NCI-H510A (cell line): Measurements from ENCODE around the gene CAPN13.

Source experiments
- DNase-seq: peaks from one replicate; lab custom pipeline; 2025; lab: John Stamatoyannopoulos, UW

CAPN13 gene

GRCh38 chr2:30786923-30787685 lies 20.1 kb downstream of the CAPN13 start:
- DNase-seq, result no peak

- no peak for DNase-seq
These were observed 22.6 kb downstream of the CAPN13 start for GRCh38 chr2:30784682-30785081.

- no peak for DNase-seq
These were observed 25.2 kb downstream of the CAPN13 start for GRCh38 chr2:30781961-30782533.

GRCh38 chr2:30781451-30781850 lies 25.8 kb downstream of the CAPN13 start:
- no peak for DNase-seq

GRCh38 chr2:30780776-30781330 lies 26.4 kb downstream of the CAPN13 start:
- DNase-seq, result no peak

- no peak for DNase-seq
These were observed 28.6 kb downstream of the CAPN13 start for GRCh38 chr2:30778611-30779010.

GRCh38 chr2:30777661-30778505 lies 29.4 kb downstream of the CAPN13 start:
- no peak for DNase-seq

GRCh38 chr2:30776831-30777635 lies 30.2 kb downstream of the CAPN13 start:
- no peak for DNase-seq

- DNase-seq, result no peak
These were observed 31.4 kb downstream of the CAPN13 start for GRCh38 chr2:30775833-30776232.

GRCh38 chr2:30772021-30772705 lies 35.1 kb downstream of the CAPN13 start:
- DNase-seq, result no peak

- DNase-seq, result no peak
These were observed 36.2 kb downstream of the CAPN13 start for GRCh38 chr2:30770816-30771576.

- DNase-seq, result no peak
These were observed 37.3 kb downstream of the CAPN13 start for GRCh38 chr2:30769891-30770462.

GRCh38 chr2:30769481-30769780 lies 37.8 kb downstream of the CAPN13 start:
- DNase-seq, result no peak

GRCh38 chr2:30768708-30769480 lies 38.4 kb downstream of the CAPN13 start:
- no peak for DNase-seq

- no peak for DNase-seq
These were observed 39.1 kb downstream of the CAPN13 start for GRCh38 chr2:30768036-30768686.

- DNase-seq, result no peak
These were observed 40.6 kb downstream of the CAPN13 start for GRCh38 chr2:30766666-30767065.

GRCh38 chr2:30765876-30766470 lies 41.3 kb downstream of the CAPN13 start:
- no peak for DNase-seq

- no peak for DNase-seq
These were observed 42.1 kb downstream of the CAPN13 start for GRCh38 chr2:30765191-30765590.
